Ishikawa (cell line): ENCODE data around the gene TMEM234.

Experiments
- CEBPB ChIP-seq: IDR thresholded peaks from 2 replicates; pipeline ENCODE4 v1.6.1; 2012
- CREB1 ChIP-seq: IDR thresholded peaks from 2 replicates; pipeline ENCODE4 v1.6.1; 2012; ENCODE audit warnings: low read depth
- EGR1 ChIP-seq: IDR thresholded peaks from 2 replicates; pipeline ENCODE4 v1.6.1; 2012
- EP300 ChIP-seq: IDR thresholded peaks from 2 replicates; pipeline ENCODE4 v1.6.1; 2012; ENCODE audit warnings: borderline replicate concordance
- FOXM1 ChIP-seq: IDR thresholded peaks from 2 replicates; pipeline ENCODE4 v1.6.1; 2012; ENCODE audit warnings: low read depth, borderline replicate concordance
- MAX ChIP-seq: IDR thresholded peaks from 2 replicates; pipeline ENCODE4 v1.6.1; 2012
- NFIC ChIP-seq: IDR thresholded peaks from 2 replicates; pipeline ENCODE4 v1.6.1; 2012
- RAD21 ChIP-seq: IDR thresholded peaks from 2 replicates; pipeline ENCODE4 v1.6.1; 2012; ENCODE audit warnings: low read depth
- REST ChIP-seq: IDR thresholded peaks from 2 replicates; pipeline ENCODE4 v1.6.1; 2012; ENCODE audit warnings: low read depth, mild to moderate bottlenecking
- TAF1 ChIP-seq: IDR thresholded peaks from 2 replicates; pipeline ENCODE4 v1.6.1; 2012; ENCODE audit warnings: low read depth, mild to moderate bottlenecking
- TCF12 ChIP-seq: IDR thresholded peaks from 2 replicates; pipeline ENCODE4 v1.6.1; 2012; ENCODE audit warnings: low read depth
- TEAD4 ChIP-seq: IDR thresholded peaks from 2 replicates; pipeline ENCODE4 v1.6.1; 2012
- USF1 ChIP-seq: IDR thresholded peaks from 2 replicates; pipeline ENCODE4 v1.6.1; 2012
- YY1 ChIP-seq: IDR thresholded peaks from 2 replicates; pipeline ENCODE4 v1.6.1; 2012; ENCODE audit warnings: low read depth
- ZBTB7A ChIP-seq: IDR thresholded peaks from 2 replicates; pipeline ENCODE4 v1.6.1; 2012; ENCODE audit warnings: low read depth

Gene TMEM234

GRCh38 chr1:32187850-32188249 lies 34.3 kb downstream of the TMEM234 start:
- no peak for TF ChIP-seq FOXM1
- TF ChIP-seq EP300, result no peak
- TF ChIP-seq TAF1, result no peak
- no peak for TF ChIP-seq CEBPB
- no peak for TF ChIP-seq MAX
- no peak for TF ChIP-seq EGR1
- no peak for TF ChIP-seq REST
- no peak for TF ChIP-seq USF1
- TF ChIP-seq RAD21, result no peak
- no peak for TF ChIP-seq ZBTB7A
- no peak for TF ChIP-seq NFIC
- TF ChIP-seq YY1, result no peak
- TF ChIP-seq CREB1, result no peak
- TF ChIP-seq TCF12, result no peak
- TF ChIP-seq TEAD4, result no peak

GRCh38 chr1:32186491-32186890 lies 35.7 kb downstream of the TMEM234 start:
- no peak for TF ChIP-seq EGR1
- TF ChIP-seq YY1, result no peak
- no peak for TF ChIP-seq REST
- no peak for TF ChIP-seq CEBPB
- TF ChIP-seq RAD21, result no peak
- TF ChIP-seq NFIC, result no peak
- no peak for TF ChIP-seq MAX
- TF ChIP-seq ZBTB7A, result no peak
- no peak for TF ChIP-seq TEAD4
- no peak for TF ChIP-seq EP300

GRCh38 chr1:32186077-32186476 lies 36.1 kb downstream of the TMEM234 start:
- TF ChIP-seq REST, result no peak
- no peak for TF ChIP-seq EGR1
- TF ChIP-seq FOXM1, result no peak
- no peak for TF ChIP-seq CREB1
- TF ChIP-seq ZBTB7A, result no peak
- no peak for TF ChIP-seq TCF12
- no peak for TF ChIP-seq EP300
- TF ChIP-seq NFIC, result no peak
- TF ChIP-seq CEBPB, result no peak
- TF ChIP-seq YY1, result no peak
- TF ChIP-seq MAX, result no peak
- TF ChIP-seq TAF1, result no peak
- no peak for TF ChIP-seq USF1
- TF ChIP-seq TEAD4, result no peak
- TF ChIP-seq RAD21, result no peak

GRCh38 chr1:32184650-32185049 lies 37.5 kb downstream of the TMEM234 start:
- TF ChIP-seq RAD21 (no peak), CEBPB (no peak), TCF12 (no peak), EGR1 (no peak), EP300 (no peak), NFIC (no peak), TAF1 (no peak), YY1 (no peak), CREB1 (no peak), ZBTB7A (no peak), MAX (no peak), FOXM1 (no peak), REST (no peak)
